ENCODE measurements around the gene KRT78. TPM values are rescaled to one million over a fixed set of nuclear protein-coding genes. Genes with fewer than 3 reads are reported as not detected.

KRT78 gene
- total RNA-seq, 2 experiments from 2014 or later = not detected

- BruUV-seq (replicated peaks) = no TSS peak
- no peak overlapping the region for H3K27ac ChIP-seq (ENCODE audit: low read depth, low read length, poor library complexity, severe bottlenecking)
- H4K20me1 ChIP-seq (ENCODE audit: insufficient read depth, low read length) = no peaks in the 10 kb centered on the region
- no peak overlapping the region for H3K4me3 ChIP-seq (ENCODE audit: low read depth, low read length, poor library complexity, severe bottlenecking)
- H2AFZ ChIP-seq (ENCODE audit: low read length) = no peak overlapping the region
- H3K4me2 ChIP-seq (ENCODE audit: low read length) = no peak overlapping the region
- no peaks in the 10 kb centered on the region for H3K4me1 ChIP-seq (ENCODE audit: insufficient read depth, low read length, poor library complexity, severe bottlenecking)
- no peaks in the 10 kb centered on the region for H3K9me3 ChIP-seq (ENCODE audit: low read length)
- no peaks in the 10 kb centered on the region for H3K79me2 ChIP-seq (ENCODE audit: insufficient read depth, low read depth, low read length)
- intact Hi-C loops (cut with micrococcal nuclease; ENCODE audit: unreplicated experiment) = no loop called here
- ChIA-PET POLR2A (no interaction called here), CTCF (ENCODE audit: unreplicated experiment) (no interaction called here)
- H3K9me2 ChIP-seq (ENCODE audit: insufficient read depth, low read length) = no peaks in the 10 kb centered on the region
- no peak for DNase-seq (ENCODE audit: low spot score)
- H3K36me3 ChIP-seq (ENCODE audit: insufficient read depth, low read length) = no peaks in the 10 kb centered on the region
- TF ChIP-seq EZH2phosphoT487 (IDR thresholded peaks at IDR 0.05; ENCODE audit: borderline replicate concordance, low read depth, low read length) (no peak), CTCF (conservative IDR thresholded peaks at IDR 0.05; ENCODE audit: low read length) (no peak)
Observed at GRCh38 chr12:52822771-52823510, 25.9 kb downstream of the KRT78 start.

- intact Hi-C loops (cut with micrococcal nuclease; ENCODE audit: unreplicated experiment) = no loop called here
- Histone ChIP-seq H3K4me3 (ENCODE audit: low read depth, low read length, poor library complexity, severe bottlenecking) (no peak overlapping the region), H2AFZ (ENCODE audit: low read length) (no peak overlapping the region), H3K36me3 (ENCODE audit: insufficient read depth, low read length) (no peaks in the 10 kb centered on the region), H3K9me2 (ENCODE audit: insufficient read depth, low read length) (no peaks in the 10 kb centered on the region), H3K27ac (ENCODE audit: low read depth, low read length, poor library complexity, severe bottlenecking) (no peak overlapping the region), H4K20me1 (ENCODE audit: insufficient read depth, low read length) (no peaks in the 10 kb centered on the region), H3K4me2 (ENCODE audit: low read length) (no peak overlapping the region), H3K4me1 (ENCODE audit: insufficient read depth, low read length, poor library complexity, severe bottlenecking) (no peaks in the 10 kb centered on the region), H3K79me2 (ENCODE audit: insufficient read depth, low read depth, low read length) (no peaks in the 10 kb centered on the region), H3K9me3 (ENCODE audit: low read length) (no peaks in the 10 kb centered on the region)
- POLR2A ChIA-PET = no interaction called here
- BruUV-seq (replicated peaks) = no TSS peak
- CTCF ChIA-PET (ENCODE audit: unreplicated experiment) = no interaction called here
- TF ChIP-seq CTCF (conservative IDR thresholded peaks at IDR 0.05; ENCODE audit: low read length) = no peak
- TF ChIP-seq EZH2phosphoT487 (IDR thresholded peaks at IDR 0.05; ENCODE audit: borderline replicate concordance, low read depth, low read length) = no peak
- no peak for DNase-seq (ENCODE audit: low spot score)
Observed at GRCh38 chr12:52821826-52822660, 26.8 kb downstream of the KRT78 start.
